Prostate gland (tissue), 2 donors: ENCODE measurements around the gene PHF3.

Experiments
- POLR2AphosphoS5 ChIP-seq: sonication (generic); formaldehyde crosslinking; IDR thresholded peaks from one replicate; pipeline ENCODE4 v1.6.1; 2017; ENCODE audit warnings: antibody characterized with exemption
- TF ChIP-seq, protein P1 (sequence below), 4 experiments: fragments of 200-600 bp in 2 of 4; fragments of 450-650 bp in 2 of 4; sonication (generic) in 2 of 4; IDR thresholded peaks; 1 replicate in 3 of 4; 2 replicates in 1 of 4; pipeline ENCODE4 v1.5.1; 2016 to 2019; ENCODE audit warnings: antibody characterized with exemption in 4 of 4, mild to moderate bottlenecking in 2 of 4, moderate library complexity in 2 of 4

DNA sequence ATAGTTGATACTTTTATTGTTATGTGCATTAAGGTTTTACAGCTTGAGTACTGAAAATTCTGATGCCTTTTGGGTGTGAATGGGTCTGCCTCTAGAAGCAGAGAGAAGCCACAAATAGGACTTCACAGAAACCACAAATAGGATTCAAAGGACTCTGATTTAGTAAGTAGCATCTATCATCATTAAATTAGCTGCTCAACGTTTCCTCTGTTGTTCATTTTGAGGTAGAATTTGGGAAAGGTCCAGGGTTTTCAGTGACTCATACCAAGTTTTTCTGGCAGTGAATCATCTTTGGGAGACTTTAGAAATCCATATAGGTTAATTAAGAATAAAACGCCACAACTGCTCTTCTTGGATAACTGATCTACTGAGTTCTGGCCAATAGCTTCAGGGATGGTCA, 105.1 kb downstream of the PHF3 start:
- TF ChIP-seq POLR2AphosphoS5, result no peak
- TF ChIP-seq, protein P1, sequence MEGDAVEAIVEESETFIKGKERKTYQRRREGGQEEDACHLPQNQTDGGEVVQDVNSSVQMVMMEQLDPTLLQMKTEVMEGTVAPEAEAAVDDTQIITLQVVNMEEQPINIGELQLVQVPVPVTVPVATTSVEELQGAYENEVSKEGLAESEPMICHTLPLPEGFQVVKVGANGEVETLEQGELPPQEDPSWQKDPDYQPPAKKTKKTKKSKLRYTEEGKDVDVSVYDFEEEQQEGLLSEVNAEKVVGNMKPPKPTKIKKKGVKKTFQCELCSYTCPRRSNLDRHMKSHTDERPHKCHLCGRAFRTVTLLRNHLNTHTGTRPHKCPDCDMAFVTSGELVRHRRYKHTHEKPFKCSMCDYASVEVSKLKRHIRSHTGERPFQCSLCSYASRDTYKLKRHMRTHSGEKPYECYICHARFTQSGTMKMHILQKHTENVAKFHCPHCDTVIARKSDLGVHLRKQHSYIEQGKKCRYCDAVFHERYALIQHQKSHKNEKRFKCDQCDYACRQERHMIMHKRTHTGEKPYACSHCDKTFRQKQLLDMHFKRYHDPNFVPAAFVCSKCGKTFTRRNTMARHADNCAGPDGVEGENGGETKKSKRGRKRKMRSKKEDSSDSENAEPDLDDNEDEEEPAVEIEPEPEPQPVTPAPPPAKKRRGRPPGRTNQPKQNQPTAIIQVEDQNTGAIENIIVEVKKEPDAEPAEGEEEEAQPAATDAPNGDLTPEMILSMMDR (IDR thresholded peaks at IDR 0.05), result no peak
